Cerebellar cortex (tissue), 1 donor: ENCODE measurements around the gene ARL2.
A peak's percentile ranks its signal among the peaks of the same experiment; 100 is the strongest.
"Not testable (repeated sequence)": the region's sequence is repeated elsewhere in the genome, so short reads cannot be mapped to it uniquely, and the experiment has no call there.

ENCODE experiments used
- DNase-seq: peaks from one replicate; pipeline ENCODE4 v3.0.0-alpha.2; 2015; ENCODE audit warnings: low spot score

Gene ARL2

DNA sequence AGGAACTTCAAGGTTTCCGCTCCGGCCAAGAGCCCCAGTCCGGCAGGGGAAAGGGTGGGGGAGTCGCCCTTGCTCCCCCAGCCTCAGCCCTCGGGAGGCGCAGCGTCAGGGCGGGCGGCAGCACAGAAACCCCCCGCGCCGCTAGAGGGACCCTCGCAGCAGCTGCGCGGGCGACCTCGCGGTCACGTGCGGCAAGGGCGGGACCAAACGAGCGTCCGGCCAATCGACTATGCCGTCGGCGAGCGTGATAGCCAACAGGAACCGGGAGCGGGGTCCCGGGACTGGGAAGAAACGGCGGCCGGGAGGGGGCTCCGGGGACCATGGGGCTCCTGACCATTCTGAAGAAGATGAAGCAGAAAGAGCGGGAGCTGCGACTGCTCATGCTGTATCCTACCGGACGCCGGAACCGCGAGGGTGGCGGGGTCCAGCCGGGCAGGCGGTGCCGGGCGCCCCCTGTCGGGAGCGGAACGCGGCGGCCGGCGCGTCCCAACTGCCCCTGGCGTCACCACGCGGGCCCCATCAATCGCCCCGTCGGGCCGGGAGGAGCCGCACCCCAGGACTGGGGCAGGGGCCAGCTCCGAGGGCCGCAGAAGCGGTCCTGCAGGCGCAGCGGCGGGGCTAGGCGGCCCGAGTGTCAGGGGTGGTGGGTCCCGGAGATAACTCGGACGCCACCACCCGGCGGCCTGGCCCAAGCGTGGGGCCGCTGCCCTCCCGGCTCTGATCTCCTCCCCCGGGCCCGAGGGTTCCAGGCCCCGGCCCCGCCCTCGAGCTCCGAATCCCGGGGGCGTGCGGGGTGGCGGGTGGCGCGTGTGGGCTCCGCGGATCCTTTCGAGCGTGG, at the start of gene ARL2:
TSS of gene ARL2 (plus strand) at position 273 of the 838 bp plus-strand sequence. CDS start at position 321, 48 bp downstream.
- DNase-seq, result peak; percentile 91

DNA sequence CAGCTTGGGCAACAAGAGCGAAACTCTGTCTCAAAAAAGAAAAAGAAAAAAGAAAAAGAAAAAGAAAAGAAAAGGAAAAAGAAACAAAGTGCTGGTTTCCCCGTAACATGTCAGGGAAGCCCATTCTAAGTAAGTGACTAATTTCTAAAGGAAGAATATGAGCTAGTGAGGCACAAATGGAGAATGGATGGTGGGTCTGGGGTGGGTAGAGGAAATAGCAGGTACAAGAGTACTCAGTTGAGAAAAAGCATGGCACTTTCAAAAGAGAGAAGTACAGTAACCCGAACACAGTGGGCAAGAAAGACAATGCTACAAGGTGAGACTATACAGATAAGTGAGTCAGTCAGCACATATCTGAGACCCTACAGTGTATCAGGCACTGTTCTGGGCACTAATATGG, 46.6 kb upstream of the ARL2 start:
- DNase-seq, result no peak

DNA sequence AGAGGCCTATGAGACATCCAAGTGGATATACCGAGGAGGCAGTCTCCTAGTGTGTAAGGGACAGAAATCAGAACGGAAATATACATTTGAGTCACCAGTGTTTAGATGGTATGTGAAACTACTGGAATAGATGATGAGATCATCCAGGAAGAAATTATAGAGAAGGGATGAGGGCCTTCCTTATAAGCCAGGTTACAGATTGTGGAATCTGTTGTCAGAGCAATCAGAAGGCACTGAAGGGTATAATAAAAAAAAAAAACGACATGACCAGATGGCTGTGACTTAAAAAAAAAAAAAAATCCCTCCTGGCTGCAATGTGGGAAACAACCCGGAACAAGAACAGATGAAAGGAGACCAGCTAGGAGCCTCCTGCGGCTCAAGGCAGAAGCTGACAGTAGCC, 44.8 kb upstream of the ARL2 start:
- peak; percentile 90 for DNase-seq

- no peak for DNase-seq
Measured at GRCh38 chr11:64970731-64971151, 43.2 kb upstream of the ARL2 start.

DNA sequence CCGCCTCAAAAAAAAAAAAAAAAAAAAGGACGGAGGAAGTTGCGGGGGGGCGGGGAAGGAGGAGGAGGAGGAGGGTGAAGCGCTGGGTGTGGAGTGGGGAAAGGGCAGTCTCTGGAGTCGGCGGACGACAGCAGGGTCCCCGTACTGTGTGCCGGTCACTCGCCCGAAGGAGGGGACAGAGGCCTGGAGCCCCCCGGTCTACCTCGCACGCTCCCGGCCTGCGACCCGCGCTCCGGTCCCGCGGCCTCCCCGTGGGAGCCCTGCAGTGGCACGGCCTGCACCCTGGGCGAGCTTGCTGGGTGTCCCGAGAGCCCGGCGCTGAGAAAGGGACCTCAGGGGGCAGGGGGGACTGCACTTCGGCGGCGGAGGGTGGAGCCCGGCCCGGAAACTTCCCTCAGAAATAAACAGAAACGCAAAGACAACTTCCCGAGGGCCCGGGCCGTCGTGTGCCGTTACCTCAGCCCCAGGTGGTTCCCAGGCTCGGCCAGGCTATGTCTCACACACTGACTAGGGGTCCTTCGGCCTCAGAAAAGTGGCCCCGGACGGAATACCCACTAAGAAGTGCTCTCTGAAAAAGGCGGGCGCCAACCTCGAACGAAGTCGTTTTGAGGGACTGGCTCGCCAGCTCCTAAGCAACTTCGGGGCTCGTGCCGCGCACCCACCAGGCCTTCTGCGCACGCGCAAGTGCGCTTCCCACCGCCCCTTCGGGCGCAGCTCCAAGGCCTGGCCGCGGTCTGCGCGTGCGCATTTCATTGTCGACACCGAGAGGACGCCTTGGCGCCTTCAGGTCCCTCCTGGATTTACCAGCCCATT, 42.3 kb upstream of the ARL2 start, which contains the start of gene MAJIN:
TSS of gene MAJIN (minus strand) at position 688 of the 813 bp plus-strand sequence. CDS start 12,703 bp downstream, outside the sequence.
- DNase-seq, result peak; percentile 79

DNA sequence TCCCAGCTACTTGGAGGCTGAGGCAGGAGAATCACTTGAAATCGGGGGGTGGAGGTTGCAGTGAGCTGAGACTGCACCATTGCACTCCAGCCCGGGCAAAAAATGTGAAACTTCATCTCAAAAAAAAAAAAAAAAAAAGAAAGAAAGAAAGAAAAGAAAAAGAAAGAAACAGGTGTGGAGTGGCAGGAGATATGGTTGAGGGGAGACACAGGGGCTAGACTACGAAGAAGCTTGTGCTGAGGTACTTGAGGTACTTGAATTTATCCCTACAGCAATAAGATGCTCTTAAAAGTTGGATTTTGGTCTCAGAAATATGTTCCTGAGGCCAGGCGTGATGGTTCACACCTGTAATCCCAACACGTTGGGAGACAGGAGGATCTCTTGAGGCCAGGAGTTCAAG, 39.8 kb upstream of the ARL2 start:
- no peak for DNase-seq

DNA sequence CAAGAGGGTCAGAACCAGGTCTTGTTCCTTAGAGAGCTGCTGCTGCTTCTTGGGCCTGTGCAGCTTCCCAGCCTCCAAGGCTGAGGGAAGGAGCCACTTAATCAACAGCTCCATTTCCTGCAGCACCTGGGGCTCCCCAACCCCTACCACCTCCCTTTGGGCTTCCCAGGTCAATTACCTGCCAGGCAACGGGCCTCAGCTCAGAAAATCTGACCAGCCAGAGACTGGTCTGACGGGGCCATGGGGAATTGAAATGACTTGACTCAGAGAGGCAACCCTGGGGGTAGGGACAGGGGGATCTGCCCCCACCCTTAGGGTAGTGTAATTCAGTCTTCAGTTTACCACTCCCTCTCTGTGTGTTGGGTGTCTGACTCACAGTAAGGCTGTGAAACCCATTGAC, 37.3 kb upstream of the ARL2 start:
- no peak for DNase-seq

GRCh38 chr11:64983339-64983738, 30.6 kb upstream of the ARL2 start:
- DNase-seq, result not testable (repeated sequence)

GRCh38 chr11:64987998-64988854, 25.7 kb upstream of the ARL2 start:
- DNase-seq, result no peak

DNA sequence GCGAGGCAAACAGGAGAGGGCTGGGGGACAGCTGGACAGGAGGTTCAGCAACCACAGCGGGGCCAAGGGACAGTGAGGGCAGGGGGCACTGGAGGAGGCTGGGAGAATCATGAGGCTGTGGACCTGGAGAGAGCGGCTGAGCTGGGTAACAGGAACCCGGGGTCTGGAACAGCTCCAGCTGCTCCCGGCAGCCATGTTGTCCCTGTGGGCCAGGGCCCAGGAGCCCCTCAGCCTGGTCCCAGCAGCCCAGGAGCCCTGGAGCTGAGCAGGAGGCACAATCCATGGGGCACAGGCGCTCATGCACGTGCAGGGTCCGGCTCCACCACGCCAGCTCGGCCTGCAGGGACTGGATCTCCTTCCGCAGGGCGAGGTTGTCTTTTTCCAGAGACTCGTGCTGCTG, 24.5 kb upstream of the ARL2 start:
- no peak for DNase-seq

GRCh38 chr11:64990222-64990923, 23.6 kb upstream of the ARL2 start:
- no peak for DNase-seq

DNA sequence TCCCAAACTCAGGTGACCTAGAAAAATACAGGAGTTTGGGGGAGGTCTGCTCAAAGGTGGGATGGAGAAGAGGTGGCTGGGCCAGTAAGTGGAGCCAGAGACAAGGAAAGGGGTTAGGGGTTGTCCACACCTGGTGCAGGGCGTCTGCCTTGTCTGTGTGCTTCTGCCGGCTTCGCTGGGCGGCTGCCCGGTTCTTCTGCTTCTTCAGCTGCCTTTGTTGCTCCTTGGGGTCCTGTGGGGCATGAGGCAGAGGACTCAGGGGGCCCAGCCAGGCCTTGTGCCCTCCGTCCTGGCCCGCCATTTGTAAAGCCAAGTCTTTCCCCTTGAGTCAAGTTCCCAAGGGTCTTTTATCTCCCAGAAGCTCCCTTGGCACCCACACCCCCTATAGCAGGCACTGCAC, 19.6 kb upstream of the ARL2 start:
- DNase-seq, result no peak

DNA sequence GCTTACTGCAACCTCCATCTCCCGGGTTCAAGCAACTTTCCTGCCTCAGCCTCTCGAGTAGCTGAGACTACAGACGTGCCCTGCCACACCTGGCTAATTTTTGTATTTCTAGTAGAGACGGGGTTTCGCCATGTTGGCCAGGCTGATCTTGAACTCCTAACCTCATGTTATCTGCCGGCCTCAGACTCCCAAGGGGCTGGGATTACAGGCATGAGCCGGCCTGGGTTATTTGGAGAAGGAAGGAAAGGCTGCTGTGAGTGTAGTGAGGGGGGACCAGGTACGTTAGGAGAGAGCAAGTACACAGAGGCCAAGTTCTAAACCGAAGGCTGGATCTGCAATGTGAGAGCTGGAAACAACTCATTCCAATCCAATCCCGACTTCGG, 17.6 kb upstream of the ARL2 start:
- DNase-seq, result no peak

- peak; percentile 77 for DNase-seq
Measured at GRCh38 chr11:64996710-64997380, 17.1 kb upstream of the ARL2 start, which contains the start of gene BATF2. TSS of gene BATF2 (minus strand) at chr11:64996971. CDS start at chr11:64996914, 57 bp downstream.

DNA sequence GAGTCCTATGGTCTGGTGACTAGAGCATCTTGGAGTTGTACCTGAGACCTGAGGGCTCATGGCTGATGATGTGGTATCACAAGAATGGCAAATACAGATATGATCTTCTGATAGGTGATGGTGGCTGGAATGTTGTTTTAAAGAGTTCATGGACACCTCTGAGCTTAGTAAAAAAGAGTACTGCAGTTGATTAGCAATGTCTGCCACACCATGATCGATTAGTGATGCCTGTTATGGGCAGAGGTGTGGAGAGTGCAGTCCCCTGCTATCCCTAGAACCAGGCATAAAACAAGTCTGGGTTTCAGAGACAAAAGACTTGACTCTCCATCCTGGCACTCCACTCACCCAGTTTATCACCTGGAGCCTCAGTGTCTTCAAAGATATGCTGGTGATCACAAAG, 15.8 kb upstream of the ARL2 start:
- DNase-seq, result no peak

GRCh38 chr11:64998690-64999431, 15.1 kb upstream of the ARL2 start:
- no peak for DNase-seq

DNA sequence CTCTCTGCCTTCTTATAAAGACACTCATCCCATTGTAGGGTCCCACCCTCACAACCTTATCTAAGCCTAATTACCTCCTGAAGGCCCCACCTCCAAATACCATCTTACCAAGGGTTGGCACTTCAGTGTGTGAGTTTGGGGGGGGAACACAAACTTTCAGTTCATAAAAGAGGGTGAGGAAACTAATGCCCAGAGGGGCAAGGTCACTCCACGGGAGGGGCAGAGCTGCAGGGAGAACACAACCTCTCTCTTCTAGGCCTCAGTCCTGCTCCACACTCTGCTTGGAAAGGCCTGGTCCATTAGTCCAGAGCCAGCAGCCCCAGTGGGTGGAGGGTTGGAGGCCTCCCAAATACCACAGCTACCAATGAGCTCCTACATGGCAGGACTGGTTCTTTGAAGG, 14.5 kb upstream of the ARL2 start:
- DNase-seq, result no peak

- DNase-seq, result no peak
Measured at GRCh38 chr11:65002706-65003105, 11.3 kb upstream of the ARL2 start.

DNA sequence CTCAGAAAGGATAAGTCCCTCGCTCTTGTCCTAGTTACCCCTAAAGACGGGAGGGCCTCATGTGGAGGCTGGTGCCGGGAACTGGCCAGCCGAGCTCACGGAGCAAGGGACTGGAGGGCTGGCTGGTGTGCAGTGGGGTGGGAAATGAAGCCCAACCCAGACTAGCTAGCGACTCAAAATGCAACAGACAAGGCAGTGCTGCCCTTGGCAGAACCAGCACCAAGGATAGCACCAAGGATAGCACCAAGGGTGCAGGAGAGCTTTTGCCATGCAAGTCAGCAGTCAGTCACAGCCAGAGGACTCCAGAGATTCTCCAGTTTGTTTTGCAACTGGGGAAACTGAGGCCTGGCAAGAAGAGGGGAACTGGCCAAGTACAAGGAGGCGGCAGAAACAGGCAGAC, 10.7 kb upstream of the ARL2 start:
- no peak for DNase-seq

DNA sequence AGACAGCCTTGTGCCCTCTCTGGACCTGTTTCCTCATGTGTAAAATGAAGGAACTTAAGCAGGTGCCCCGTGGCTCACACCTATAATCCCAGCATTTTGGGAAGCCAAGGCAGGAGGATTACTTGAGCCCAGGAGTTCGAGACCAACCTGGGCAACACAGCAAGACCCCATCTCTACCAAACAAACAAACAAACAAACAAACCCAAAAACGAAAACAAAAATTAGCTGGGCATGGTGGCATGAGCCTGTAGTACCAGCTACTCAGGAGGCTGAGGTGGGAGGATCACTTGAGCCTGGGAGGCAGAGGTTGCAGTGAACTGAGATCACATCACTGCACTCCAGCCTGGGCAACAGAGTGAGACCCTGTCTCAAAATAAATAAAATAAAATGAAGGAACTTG, 10.0 kb upstream of the ARL2 start:
- not testable (repeated sequence) for DNase-seq
